Skeletal muscle tissue (tissue), 4 donors: Measurements from ENCODE around the gene RGMA. TPM values are rescaled to one million over a fixed set of nuclear protein-coding genes. Genes with fewer than 3 reads are reported as not detected.

Experiments used
- H3K27ac ChIP-seq: one replicate; pipeline ENCODE4 v1.7.0; 2013; ENCODE audit warnings: mild to moderate bottlenecking, low read depth, low read length, inconsistent platforms
- H3K27me3 ChIP-seq, 3 donors: one replicate each; pipeline ENCODE4 v1.7.0; 2013; ENCODE audit warnings: low read length in 3 of 3; ENCODE audit not compliant: control insufficient read depth in 3 of 3, insufficient read depth in 3 of 3
- H3K36me3 ChIP-seq, 3 donors: one replicate each; pipeline ENCODE4 v1.7.0; 2013; ENCODE audit warnings: low read length in 3 of 3; ENCODE audit not compliant: control insufficient read depth in 3 of 3, insufficient read depth in 3 of 3
- H3K4me1 ChIP-seq, 3 donors: one replicate each; pipeline ENCODE4 v1.7.0; 2013; ENCODE audit warnings: low read length in 3 of 3, mild to moderate bottlenecking in 3 of 3; ENCODE audit not compliant: control insufficient read depth in 3 of 3, insufficient read depth in 3 of 3
- H3K4me3 ChIP-seq, 3 donors: one replicate each; pipeline ENCODE4 v1.7.0; 2013; ENCODE audit warnings: low read length in 3 of 3
- H3K9ac ChIP-seq, 3 donors: one replicate each; pipeline ENCODE4 v1.7.0; 2013; ENCODE audit warnings: low read length in 3 of 3, mild to moderate bottlenecking in 3 of 3, moderate library complexity in 2 of 3, low read depth in 1 of 3
- H3K9me3 ChIP-seq, 3 donors: one replicate each; pipeline ENCODE4 v1.7.0; 2013; ENCODE audit warnings: low read length in 3 of 3; ENCODE audit not compliant: control insufficient read depth in 3 of 3
- total RNA-seq: library from RNA; depleted of rRNA; stranded (reverse); fragments of >200 nt; gene quantifications from one replicate; pipeline ENCODE4 v1.2.3, GENCODE V29; 2014
- donor health status: Osteomylitis.

RGMA gene
- total RNA-seq, 1 donor from 2014 or later = 5.7 TPM

DNA sequence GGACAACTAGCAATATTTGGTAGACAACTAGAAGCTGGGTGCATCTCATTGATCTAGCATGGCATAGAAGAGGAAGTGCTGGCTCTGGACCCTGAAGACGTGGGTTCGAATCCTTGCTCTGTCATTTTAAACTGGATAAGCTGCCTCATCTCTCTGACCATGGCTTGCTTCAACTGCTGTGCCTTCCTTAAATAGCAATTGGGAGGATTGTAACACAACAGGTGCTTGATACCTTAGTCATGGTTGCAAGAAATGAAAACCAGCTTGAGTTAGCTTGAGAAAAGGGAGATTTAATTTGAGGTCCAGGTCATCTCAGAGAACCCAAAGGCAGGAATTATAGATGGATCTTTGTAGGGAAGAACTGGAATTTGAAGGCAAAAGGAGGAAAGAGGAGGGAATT is 14.8 kb upstream of the RGMA start:
- Histone ChIP-seq H3K27me3 (no peaks in the 10 kb centered on the region), H3K9me3 (peaks cover 0 to 4% (median 0%) of the 10 kb centered on the region in 3 donors), H3K36me3 (peaks cover 2 to 4% (median 3%) of the 10 kb centered on the region in 3 donors), H3K27ac (no peak overlapping the region), H3K9ac (no peak overlapping the region), H3K4me1 (peaks cover 2 to 14% (median 10%) of the 10 kb centered on the region in 3 donors), H3K4me3 (no peak overlapping the region)

DNA sequence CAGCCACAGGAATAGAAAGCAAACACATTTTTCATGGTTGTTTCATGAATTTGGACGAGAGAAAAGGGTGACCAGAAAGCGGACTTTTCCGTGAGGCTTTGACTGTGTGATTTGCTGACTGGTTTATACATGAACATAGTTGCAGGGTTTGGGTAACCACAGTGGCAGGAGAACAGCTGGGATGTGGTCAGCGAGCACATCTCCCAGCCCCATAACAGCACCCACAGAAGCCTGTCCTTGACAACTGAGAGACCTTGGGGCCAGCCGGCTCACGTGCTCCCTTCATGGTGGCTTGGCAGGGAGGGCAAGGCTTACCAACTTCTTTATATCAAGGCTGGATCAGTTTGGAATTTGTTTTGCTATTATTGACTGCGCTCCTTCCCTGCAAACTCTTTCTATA is 13.2 kb upstream of the RGMA start:
- H3K36me3 ChIP-seq = peaks cover 0 to 1% (median under 1%) of the 10 kb centered on the region in 3 donors

DNA sequence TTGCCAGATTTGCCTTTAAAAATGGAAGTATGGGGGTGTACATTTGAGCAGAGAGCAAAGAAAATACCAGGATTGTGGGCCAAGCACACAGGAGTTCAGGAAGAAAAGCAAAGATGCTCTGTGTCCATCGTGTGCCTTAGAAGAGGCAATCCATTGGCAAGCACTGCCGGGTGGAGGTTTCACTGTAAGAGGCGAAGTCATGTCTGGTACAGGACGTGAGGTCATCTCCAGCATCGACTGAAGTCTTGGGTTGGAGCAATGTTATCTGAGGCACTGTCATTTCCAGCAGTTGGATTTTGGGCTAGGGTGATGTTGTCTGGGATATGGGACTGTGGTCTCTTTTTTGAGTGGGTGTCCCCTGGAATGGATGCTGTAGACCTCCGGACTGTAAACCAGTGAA is 4.8 kb upstream of the RGMA start:
- no peaks in the 10 kb centered on the region for H3K27me3 ChIP-seq
- H3K9me3 ChIP-seq = no peaks in the 10 kb centered on the region
- H3K4me3 ChIP-seq = no peak overlapping the region
- peaks cover 11 to 15% (median 12%) of the 10 kb centered on the region in 3 donors for H3K4me1 ChIP-seq
- no peak overlapping the region for H3K27ac ChIP-seq
- H3K9ac ChIP-seq = no peak overlapping the region
- H3K36me3 ChIP-seq = no peaks in the 10 kb centered on the region

More for the DNA sequence above, 13.2 kb upstream of the RGMA start:
- H3K9ac ChIP-seq = no peak overlapping the region
- no peaks in the 10 kb centered on the region for H3K27me3 ChIP-seq
- H3K4me1 ChIP-seq = peaks cover 2 to 14% (median 10%) of the 10 kb centered on the region in 3 donors
- H3K9me3 ChIP-seq = peaks cover 0 to 4% (median 0%) of the 10 kb centered on the region in 3 donors
- no peak overlapping the region for H3K27ac ChIP-seq
- H3K4me3 ChIP-seq = peak overlapping the region in 1 of 3 donors; percentile 6

DNA sequence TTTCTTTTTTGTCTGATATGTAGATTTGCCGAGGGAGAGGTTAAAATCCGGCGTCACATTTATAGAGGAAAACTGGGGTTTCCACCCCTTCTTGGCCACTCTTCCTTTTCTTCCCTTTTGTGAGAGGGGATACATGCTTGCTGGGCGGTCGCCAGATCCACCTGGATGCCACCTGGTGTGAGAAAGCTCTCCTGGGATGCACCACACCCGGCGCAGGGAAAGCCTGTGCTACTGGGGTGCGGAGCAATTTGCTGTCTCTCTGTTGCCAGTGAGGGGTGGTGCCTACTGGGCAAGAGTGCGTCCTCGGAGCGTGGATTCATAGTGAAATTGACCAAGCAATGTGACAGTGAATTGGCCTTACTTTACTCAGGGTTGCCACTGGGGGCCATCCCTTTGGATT is 2.5 kb upstream of the RGMA start:
- Histone ChIP-seq H3K9me3 (no peaks in the 10 kb centered on the region), H3K4me3 (no peak overlapping the region), H3K36me3 (peaks cover 0 to 2% (median 0%) of the 10 kb centered on the region in 3 donors), H3K4me1 (peaks cover 23 to 27% (median 23%) of the 10 kb centered on the region in 3 donors), H3K27me3 (no peaks in the 10 kb centered on the region), H3K9ac (no peak overlapping the region), H3K27ac (no peak overlapping the region)

DNA sequence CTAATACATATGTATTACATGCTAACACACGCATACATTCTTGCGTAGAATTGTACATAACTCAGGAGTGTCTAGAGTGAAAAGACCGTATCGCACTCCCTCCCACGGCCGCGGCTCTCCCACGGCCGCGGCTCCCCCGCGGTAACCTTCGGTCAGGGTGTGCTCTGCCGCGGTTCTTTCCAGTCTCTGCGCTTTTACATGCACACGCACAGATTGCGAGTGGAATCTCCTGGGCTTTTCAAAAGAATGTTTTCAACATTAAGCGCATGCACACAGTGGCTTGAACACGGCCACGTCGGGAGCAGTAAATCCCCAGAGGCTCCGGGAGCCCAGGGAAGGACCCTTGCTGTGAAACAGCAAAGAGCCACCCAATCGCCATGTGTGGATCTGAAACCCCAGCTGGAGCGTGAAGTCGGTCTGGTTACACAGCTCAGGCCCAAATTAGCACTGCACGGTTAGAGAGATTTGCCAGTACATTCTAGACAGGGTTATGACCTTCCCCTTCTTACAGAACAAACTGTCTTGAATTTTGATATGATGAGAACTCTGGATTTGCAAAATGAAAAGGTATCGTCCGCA is 805 bp upstream of the RGMA start:
- Histone ChIP-seq H3K27me3 (no peaks in the 10 kb centered on the region), H3K9me3 (no peaks in the 10 kb centered on the region), H3K4me1 (peaks cover 32 to 40% (median 35%) of the 10 kb centered on the region in 3 donors), H3K36me3 (peaks cover 0 to 2% (median 0%) of the 10 kb centered on the region in 3 donors), H3K9ac (peak overlapping the region; percentile 68 to 86 (median 80)), H3K27ac (peak overlapping the region; percentile 84), H3K4me3 (peak overlapping the region; percentile 64 to 79 (median 75))

DNA sequence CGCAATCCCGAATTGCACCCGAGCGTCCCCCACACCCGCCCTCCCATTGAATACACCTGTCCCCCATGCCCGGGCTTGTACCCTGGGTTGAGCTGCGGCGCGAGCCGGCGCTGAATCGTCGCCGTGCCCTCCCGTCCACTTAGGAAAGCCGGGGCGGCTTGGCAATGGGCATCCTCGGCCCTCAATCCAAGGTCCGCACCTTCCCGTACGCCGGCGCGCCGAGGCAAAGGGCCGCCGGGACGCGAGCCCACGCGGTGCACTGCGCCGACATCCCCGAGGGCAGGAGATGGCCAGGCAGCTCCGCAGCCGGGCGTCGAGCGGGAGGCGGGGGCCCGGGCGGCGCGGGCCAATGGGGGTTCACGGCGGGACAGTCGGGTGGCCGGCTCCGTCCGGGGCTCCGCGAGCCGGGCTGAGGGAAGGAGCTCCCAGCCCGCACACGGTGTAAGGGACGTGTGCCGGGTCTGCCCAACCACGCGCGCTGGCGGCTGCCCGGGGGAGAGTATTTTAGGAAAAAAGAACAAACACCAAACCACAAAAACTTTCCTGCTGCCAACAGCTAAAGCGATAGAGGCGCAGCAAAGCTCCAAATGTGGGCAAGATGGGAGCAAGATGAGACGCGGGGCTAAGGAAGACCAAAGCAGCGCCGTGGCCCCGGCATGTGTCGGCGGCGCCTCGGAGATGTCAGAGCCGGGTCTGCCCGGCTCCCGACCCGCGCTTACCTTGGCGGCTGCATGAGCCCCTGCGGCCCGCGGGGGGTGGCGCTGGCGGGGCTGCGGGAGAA is 621 bp downstream of the RGMA start:
- peaks cover 42 to 50% (median 48%) of the 10 kb centered on the region in 3 donors for H3K4me1 ChIP-seq
- peak overlapping the region; percentile 78 to 84 (median 78) for H3K4me3 ChIP-seq
- H3K27ac ChIP-seq = peak overlapping the region; percentile 67
- H3K36me3 ChIP-seq = peaks cover 0 to 2% (median 0%) of the 10 kb centered on the region in 3 donors
- no peaks in the 10 kb centered on the region for H3K9me3 ChIP-seq
- H3K9ac ChIP-seq = peak overlapping the region; percentile 66 to 85 (median 80)
- H3K27me3 ChIP-seq = no peaks in the 10 kb centered on the region

DNA sequence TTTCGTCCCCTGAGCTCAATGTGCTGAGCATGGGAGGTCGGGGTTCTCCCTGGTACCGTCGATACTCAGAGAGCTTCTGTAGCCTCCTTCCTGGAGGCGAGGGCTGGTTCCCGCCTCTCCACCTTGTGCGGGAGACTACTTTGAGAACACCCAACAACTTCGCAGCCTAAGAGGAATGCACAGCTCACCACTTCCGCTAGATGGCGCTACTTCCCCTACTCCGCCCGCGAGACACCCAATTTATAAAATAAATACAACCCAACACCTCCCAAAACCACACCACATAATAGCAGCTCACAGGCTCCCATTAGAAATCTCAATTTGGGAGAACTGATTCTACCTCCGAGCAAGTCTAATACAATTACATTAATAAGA is 1.2 kb downstream of the RGMA start:
- Histone ChIP-seq H3K9ac (peak overlapping the region; percentile 66 to 85 (median 80)), H3K27me3 (no peaks in the 10 kb centered on the region), H3K27ac (peak overlapping the region; percentile 67), H3K9me3 (no peaks in the 10 kb centered on the region), H3K4me1 (peaks cover 45 to 56% (median 54%) of the 10 kb centered on the region in 3 donors), H3K36me3 (peaks cover 0 to 2% (median 0%) of the 10 kb centered on the region in 3 donors), H3K4me3 (peak overlapping the region; percentile 78 to 84 (median 78))

DNA sequence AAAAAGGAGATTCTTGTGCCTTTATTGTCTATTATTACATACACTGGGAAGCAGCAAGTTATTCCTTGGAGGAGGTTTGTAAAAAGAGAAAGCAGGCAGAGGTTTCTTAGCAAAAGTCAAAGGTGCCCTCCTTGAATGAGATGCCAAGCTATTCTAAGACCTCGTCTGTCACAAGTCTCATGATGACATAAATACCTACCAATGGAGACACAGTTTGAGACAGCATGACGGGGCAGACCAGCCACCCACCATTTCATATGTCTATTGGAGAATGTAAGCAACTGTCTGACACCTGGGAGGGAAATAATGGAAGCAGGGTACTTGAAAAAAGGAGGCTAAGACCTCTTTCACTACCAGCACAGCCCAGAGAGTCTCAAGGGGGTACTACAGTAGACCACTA is 2.2 kb downstream of the RGMA start:
- Histone ChIP-seq H3K4me3 (peak overlapping the region; percentile 78 to 84 (median 78)), H3K9ac (peak overlapping the region in 2 of 3 donors; percentile 63 to 85), H3K27ac (peak overlapping the region; percentile 67)

DNA sequence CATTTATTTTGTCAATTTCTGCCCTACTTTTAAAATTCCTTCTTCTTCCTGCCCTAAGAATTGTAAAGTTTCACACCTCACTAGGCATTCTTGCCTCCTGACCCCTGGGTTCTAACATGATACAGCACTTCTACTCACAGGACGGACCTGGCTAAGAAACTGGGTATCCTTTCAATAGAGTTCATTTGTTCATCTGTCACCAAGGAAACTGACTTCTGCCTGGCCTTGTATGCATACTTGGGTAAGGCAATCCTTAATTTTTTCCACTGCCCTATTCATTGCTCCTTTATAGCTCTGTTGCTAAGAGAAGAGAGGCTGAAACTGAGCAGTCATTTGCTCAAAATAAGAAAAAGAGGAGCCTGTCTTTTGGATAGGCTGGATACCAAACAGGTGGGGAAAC is 3.3 kb downstream of the RGMA start:
- H3K4me1 ChIP-seq = peaks cover 51 to 73% (median 70%) of the 10 kb centered on the region in 3 donors
- peak overlapping the region in 2 of 3 donors; percentile 24 to 62 for H3K9ac ChIP-seq
- peaks cover 0 to 2% (median 0%) of the 10 kb centered on the region in 3 donors for H3K36me3 ChIP-seq
- H3K4me3 ChIP-seq = peak overlapping the region in 1 of 3 donors; percentile 78
- no peaks in the 10 kb centered on the region for H3K27me3 ChIP-seq
- H3K27ac ChIP-seq = peak overlapping the region; percentile 67
- H3K9me3 ChIP-seq = no peaks in the 10 kb centered on the region

More for the DNA sequence above, 2.2 kb downstream of the RGMA start:
- H3K27me3 ChIP-seq = no peaks in the 10 kb centered on the region
- H3K4me1 ChIP-seq = peaks cover 46 to 64% (median 64%) of the 10 kb centered on the region in 3 donors
- peaks cover 0 to 2% (median 0%) of the 10 kb centered on the region in 3 donors for H3K36me3 ChIP-seq
- H3K9me3 ChIP-seq = no peaks in the 10 kb centered on the region

DNA sequence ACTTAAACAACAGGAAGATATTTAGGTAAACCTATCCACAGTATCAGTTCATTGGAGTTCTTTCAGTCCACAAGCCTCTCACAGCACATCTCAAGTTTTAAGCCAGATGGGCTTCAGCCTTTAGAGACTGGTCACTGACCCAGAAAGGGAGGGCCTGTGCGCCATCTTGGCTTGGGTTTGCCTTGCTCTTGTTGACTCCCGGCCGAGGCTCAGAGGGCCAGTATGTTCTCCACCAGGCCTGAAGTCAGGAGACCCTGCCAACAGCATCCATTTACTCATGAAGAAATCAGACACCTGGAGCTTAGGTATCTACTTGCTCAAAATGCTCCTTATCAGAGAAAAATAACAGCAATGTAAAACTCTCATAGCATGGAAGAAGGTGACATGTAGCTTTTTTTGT is 6.2 kb downstream of the RGMA start:
- Histone ChIP-seq H3K4me3 (no peak overlapping the region), H3K36me3 (peaks cover 0 to 2% (median 0%) of the 10 kb centered on the region in 3 donors), H3K27ac (no peak overlapping the region), H3K4me1 (peaks cover 57 to 77% (median 74%) of the 10 kb centered on the region in 3 donors), H3K27me3 (no peaks in the 10 kb centered on the region), H3K9me3 (no peaks in the 10 kb centered on the region), H3K9ac (no peak overlapping the region)
